ENCODE data around the gene ORAI2.
"Not testable (repeated sequence)": the region's sequence is repeated elsewhere in the genome, so short reads cannot be mapped to it uniquely, and the experiment has no call there.

ORAI2 gene

DNA sequence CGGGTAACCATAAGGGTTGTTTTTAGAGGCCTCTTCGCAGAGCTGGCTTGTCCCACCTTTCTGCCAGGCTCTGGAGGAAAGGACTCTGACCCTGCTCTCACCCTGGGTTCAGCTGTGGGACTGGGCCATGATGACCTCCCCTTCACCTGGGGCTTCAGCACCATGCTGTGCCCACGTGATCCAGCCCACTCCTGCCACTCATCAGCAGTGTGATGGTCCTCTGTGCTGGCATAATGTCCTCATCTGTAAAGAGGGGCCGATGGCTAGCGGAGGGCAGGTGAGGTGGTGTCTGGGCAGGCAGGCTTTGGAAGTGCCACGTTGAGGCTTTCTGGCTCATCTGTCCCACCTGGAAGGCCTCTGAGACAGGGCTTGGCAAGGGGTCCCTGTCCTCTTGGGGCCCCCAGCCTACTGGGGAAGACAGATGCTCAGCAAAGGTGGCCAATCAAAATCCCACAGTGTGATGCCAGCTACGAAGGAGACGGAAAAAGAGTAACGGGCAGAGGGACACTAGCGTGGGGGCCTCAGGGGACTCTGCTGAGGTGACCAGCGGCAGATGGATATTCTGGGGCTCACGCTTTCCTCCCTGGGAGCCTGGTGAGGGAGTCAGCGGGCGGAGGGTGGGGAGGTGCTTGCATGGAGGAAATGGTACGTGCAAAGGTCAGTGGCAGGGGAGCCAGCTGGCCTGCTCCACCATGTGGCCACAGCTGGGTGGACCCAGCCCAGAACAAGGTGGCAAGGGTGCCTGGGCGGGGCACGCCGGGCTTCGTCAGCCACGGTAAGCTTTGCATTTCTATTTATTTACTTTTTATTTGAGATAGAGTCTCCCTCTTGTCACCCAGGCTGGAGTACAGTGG lies 36.8 kb downstream of the ORAI2 start:
- no peak for DNase-seq

DNA sequence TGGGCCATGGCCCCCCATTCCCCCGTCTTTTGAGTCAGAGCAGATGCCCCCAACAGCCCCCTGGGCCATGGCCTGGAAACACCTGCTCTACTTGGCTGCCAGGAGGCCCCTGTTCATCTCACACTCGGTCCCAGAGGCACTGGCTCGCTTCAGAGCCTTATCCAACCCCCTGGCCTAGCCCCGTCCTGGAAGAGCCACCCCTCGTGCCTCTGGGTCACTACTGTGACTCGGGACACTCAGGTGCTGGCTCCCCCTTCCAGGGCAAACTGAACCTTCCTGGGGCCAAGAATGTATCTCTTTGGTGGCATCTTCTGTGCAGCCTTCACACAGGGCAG lies 38.4 kb downstream of the ORAI2 start:
- no peak for DNase-seq

DNA sequence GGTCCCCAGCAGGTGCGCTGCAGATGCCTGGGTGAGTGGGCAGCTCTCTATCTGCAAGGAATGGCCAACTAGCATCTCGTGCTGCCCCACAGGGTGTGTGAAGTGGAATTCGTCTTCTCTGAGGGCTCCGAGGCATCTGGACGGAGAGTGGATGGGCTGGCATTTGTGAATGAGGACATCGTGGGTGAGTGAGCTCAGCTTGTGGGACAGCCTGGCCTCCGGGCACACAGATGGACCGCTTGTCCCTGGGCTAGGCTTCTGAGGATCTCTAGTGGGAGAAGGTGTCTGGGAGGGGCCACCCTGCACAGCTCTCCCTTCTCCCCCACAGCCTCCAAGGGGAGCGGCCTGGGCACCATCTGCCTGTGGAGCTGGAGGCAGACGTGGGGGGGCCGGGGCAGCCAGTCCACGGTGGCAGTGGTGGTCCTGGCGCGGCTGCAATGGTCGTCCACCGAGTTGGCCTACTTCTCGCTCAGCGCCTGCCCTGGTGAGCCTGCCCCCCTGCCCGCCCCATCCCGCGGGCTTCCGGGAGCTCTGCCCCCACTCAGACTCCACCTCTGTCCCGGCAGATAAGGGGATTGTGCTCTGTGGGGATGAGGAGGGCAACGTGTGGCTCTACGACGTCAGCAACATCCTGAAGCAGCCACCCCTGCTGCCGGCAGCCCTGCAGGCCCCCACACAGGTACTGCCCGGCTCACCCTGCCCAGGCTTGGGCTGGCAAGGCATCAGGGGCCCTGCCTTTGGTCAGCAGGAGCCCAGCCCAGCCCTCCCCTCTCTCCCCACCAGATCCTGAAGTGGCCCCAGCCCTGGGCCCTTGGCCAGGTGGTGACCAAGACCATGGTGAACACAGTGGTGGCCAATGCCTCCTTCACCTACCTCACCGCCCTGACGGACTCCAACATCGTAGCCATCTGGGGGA lies 39.0 kb downstream of the ORAI2 start:
- no peak for DNase-seq

DNA sequence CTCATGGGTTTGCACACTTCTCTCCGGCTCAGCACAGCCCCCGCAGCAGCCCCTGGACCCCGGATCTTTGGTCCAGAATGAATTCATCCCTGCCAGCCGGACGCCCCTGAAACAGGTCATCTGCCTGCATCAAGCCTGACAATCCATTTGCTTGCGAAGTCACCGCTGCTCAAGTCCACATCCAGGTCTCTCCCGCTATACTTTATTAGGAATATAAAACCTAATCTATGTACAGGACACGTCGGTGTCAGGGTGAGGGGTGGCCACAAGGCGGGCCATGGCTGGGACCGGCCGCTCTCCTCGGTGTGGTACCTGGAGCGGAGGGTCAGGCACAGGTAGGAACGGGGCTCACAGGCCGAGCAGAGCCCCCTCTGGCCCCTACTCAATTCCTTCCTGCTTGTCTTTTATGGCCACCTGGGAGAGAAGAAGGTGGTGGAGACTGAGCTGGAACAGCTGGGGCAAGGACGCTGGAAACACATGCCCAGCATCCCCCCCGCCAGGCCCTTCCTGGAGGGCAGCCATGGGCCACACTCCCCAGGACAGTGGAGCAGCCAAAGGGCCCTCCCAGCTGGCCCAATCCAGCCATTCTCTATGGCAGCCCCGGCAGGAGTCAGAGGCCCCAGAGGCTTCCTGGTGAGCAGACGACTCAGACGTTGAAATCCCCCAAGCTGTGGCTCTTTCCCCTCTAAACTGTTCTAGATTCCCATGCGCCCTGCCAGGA lies 40.1 kb downstream of the ORAI2 start:
- DNase-seq: no peak

DNA sequence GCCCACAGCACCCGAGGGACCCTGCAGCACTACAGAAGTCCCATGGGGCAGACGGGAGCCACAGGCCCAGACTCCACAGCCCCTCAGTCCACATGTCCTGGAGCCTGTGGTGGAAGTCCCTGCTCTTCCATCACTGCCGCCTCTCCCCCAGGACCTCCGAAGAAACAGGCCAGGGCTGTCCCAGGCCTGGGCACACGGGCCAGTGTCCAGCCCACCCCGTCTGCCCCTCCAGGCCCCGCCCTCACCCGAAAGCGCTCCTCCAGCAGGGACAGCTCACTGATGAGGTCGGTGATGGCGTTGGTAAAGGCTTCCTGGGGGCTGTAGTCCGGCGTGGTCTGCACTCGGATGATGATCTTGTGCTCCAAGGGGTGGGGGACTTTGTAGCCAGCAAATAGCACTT lies 40.7 kb downstream of the ORAI2 start:
- not testable (repeated sequence) for DNase-seq

DNA sequence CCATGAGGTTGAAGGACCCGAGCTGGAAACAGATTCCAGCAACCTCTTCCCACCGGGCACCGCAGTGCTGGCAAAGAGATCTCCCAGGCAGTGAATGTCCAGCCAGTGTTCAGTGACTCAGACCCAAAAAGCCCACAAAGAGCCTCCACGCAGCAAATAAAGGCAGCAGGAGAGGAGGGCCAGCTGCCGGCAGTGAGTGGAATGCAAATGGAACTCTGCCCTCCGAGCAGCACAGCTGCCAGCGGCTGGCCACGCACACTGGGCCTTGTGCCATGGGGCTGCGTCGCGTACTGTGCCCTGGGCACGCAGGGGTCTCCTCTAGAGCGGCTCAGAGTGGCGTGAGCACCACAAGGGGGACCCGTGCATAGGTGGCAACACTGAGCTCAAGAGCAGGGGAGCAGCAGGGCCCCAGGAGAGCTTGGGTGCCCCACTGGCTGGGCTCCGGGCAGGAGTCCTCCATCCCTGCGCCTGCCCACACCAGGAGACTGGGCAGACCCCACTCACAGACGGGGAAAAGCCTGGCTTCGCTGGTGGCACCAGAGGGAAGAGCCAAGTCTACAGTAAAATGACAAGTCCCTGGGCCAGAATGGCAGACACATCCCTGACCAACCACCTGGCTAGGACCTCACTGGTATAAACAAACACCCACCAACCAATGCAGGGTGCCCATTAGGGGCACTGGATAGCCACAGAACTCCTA lies 41.5 kb downstream of the ORAI2 start:
- not testable (repeated sequence) for DNase-seq

DNA sequence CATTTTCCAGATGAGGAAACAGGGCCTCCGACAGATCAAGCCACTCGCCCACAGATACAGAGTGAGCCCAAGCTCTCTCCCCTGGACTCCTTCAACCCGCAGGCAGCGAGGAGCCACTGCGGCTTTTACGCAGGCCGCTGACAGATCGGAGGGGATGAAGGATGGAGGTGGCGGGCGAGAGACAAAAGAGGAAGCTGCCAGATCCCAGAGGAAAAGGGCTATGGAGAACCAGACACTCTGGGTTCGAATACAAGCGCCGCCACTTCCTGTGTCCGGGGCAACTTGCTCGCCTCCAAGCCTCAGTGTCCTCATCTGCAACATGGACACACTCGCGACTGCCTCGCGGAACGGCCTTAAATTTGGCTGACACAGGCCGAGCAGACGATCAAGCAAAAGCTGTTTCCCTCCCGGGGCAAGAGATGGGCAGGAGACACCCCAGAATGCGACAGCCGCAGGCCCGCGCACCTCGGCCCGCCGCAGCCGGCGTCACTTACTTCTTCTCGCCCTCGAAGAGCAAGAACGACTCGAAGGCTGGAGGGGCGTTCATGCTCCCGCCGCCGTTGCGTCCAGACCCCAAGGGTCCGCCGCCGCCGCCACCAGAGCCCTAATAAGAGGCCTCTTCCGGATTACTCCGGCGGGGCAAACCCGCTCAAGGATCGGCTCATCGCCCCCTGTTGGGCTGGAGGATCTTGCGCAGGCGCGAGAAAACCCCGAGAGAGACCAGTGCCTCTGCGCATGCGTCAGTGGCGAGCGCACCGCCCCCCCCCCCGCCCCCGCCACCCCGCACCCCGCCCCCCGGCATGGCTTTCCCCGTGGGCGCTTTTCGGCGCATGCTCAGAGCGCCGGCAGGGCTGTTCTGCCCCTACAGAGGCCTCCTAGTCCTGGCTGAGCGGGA lies 45.2 kb downstream of the ORAI2 start, which contains the start of gene POLR2J:
Gene POLR2J (minus strand): TSS at position 609 of the 895 bp plus-strand sequence. CDS start 62 bp downstream, at position 547.
- peak; percentile 44 to 92 (median 56) for DNase-seq

DNA sequence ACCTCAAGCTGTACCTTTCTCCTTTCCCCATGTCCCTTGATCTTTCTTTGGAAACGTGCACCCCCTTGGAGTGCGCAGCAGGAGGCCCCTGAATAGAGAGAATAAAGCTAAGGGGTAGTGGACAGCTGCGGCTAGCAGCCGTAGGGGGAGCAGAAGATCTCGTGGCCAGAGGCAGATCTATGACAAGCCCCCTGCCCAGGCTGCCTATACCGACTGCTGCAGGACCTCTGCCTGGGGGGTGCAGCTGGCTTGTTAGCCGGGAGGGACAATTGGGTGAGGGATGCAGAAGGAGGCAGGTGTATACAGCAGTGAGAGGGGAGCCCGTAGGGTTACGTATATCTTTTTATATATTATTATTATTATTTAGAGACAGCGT lies 45.8 kb downstream of the ORAI2 start:
- DNase-seq: not testable (repeated sequence)

DNA sequence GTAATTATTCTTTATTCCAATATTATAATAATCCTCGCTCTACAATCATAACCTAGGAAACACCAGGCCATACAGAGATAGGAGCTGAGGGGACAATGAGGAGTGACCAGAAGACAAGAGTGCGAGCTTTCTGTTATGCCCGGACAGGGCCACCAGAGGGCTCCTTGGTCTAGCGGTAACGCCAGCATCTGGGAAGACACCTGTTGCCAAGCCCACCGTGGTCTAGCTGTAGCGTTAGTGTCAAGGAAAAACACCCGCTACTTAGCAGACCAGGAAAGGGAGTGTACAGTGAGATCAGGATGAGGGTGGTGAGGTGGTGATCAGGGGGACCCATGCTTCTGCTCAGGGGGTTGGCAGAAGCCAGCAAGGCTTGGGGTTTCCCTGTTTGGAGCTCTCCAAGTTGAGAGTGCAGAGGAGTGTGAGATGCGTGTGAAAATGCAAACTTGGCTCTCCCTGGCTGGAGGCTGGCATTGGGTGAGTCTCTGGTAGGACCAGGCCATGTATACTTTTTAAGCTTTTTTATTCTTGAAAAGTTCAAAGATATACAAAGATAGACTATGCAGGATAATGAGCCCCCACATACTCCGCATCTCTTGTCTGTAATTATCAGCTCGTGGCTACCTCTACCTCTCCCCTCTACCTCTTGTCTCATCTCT lies 46.7 kb downstream of the ORAI2 start:
- DNase-seq: not testable (repeated sequence)

DNA sequence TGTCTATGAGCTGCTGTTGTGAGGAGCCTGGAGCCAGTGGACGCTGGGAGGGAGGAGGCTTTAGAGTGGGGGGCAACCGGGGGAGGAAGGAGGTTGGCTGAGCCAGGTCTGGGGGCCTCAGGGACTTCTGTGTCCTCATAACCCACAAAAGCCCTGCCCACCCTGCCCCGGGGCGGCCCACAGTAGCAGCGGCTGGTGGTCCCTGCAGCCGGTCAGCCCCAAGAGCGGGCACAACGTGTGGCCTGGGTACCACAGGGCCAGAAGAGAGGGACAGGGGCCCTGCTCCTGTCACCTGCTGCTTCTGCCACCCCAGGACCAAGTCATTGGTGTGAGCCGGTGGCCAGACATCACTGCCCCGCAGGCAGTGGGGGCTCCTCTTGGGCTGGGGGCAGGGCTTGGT lies 48.6 kb downstream of the ORAI2 start:
- DNase-seq: not testable (repeated sequence)

DNA sequence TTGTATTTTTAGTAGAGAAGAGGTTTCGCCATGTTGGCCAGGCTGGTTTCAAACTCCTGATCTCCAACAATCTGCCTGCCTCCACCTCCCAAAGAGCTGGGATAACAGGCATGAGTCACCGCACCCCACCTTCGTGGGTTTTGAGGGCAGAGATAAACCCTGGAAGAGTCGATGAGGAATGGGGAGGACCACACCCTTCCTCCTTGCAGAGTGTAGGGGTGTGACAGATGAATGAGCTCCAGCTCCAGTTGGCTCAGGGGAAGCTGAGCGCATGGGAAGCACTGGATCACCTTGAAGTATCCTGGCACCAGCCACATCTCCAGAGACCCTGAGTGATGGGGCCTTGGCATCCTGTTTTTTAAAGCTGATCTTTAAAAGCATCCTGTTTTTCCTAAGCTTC lies 50.9 kb downstream of the ORAI2 start:
- DNase-seq: not testable (repeated sequence)

DNA sequence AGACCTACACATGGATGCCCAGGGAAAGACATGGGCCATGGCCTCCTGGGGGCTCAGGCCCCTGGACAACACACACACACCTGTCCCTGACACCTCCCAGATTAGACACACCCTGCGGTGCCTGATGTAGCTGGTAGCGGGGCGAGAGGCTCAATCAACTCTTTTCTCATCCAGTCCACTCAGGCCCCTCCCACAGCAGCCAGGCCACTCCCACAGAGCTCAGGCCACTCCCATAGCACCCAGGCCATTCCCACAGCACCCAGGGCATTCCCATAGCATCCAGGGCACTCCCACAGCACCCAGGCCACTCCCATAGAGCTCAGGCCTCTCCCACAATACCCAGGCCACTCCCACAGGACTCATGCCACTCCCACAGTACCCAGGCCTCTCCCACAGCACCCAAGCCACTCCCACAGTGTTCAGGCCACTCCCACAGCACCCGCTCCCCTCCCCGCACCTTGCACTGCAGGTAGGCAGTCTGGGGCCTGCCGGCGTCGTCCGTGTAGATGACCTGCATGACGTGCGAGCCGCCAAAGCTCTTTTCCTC lies 57.2 kb downstream of the ORAI2 start:
- DNase-seq: not testable (repeated sequence)

DNA sequence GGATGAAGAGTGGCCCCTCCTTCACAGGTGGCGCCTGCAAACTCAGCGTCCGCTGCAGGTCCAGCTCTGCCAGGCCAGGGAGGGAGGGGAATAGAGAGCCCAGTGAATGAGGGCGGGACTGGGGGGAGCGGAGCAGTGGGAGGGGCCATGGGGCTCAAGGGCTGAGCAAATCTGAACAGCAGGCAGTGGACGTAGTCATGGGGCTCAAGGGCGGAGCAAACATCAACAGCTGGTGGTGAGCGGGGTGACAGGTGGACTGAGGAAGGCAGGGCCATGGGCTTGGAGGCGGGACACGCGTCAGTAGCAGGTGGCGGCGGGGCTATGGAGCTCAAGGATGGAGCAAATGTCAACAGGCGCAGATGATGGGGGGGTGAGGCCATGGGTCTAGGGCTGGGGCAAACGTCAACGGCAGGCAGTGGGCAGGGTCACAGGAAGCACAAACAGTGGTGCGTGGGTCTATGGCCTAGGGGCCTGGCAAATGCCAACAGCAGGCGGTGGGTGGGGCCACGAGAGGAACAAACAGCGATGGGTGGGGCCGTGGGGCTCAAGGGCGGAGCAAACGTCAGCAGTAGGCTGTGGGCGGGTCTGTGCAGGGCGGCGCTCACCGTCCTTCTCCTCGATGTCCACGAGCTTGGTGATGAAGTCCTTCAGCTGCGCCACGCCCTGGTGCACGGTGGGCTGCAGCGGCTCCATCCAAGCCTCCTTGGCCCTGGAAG lies 60.0 kb downstream of the ORAI2 start:
- not testable (repeated sequence) for DNase-seq

DNA sequence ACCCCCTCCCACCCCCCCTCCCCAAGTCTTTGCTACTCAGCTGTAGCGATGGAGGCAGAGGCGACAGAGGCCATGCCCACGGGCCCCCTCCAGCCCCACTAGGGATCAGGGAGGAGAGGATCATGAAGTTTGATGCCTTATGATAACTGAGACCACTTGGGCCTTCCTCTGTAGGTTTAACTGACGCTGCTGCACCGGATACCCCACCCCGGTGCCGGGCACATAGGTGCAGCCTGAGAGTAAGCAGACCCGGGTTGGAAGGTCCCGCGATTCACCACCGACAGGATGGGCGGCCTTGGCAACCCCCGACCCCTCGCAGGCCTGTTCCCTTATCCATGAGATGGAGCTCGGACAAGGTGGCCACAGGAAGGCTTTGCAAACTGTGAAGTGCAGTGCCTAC lies 60.7 kb downstream of the ORAI2 start:
- DNase-seq: not testable (repeated sequence)

DNA sequence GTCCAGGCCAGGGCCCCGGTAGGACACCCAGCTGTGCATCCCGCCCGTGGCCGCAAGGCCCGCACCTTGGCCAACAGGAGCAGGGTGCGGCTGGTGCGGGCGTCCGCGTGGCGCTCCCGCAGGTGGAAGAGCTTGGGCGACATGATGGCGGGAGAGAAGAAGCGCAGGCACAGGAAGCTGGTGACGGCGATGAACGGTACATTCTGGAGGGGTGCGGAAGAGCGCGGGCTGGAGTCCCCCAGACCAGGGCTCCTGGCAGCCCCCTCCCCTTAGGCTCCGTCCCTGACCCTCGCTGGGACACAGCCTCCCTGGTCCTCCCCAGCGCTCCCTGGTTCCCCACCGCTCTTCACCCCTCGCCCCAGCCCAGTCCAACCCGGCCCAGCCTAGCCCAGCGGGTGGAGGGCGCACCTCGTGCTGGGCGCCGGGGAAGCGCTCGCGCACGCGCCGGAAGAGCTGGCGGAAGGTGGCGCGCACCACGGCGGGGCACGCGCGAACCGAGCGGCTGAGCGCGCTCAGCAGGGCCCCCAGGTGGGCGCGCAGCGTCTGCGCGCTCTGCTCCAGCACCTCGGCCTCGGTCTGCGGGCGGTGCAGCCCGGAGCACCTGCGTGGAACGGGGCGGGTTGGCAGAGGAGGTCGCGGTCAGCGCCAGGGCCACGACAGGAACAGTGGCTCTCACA lies 61.2 kb downstream of the ORAI2 start:
- not testable (repeated sequence) for DNase-seq

DNA sequence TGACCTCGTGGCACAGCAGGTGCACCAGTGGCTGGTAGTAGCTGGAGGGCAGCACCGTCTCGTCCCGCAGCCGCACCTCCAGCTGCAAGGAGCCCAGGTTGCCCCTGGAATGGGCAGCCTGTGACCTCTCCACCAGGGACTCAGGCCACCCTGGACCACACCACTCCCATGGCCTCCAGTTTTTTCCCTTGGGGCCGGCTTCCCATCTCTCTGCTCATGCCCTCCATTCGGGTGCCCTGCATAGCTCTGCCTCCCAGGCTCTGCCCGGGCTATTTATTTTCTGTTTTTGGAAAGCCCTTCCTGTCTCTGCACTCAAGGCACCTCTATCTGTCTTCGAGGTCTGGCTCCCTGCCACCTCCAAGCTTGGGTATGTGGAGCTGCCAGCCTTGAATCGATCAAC lies 63.5 kb downstream of the ORAI2 start:
- DNase-seq: not testable (repeated sequence)

DNA sequence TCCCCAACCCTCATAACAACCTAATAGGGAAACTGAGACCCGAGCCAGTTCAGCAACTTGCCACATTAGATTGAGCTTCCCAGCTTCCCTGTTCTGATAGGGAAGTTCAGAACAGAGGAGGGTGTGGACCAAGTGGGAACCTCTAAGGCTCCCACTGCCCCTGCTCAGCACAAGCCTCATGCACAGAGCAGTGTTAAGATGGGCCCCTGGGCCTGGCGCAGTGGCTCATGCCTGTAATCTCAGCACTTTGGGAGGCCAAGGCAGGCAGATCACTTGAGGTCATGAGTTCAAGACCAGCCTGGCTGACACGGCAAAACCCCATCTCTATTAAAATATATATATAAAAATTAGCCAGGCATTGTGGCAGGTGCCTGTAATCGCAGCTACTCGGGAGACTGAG lies 63.9 kb downstream of the ORAI2 start:
- not testable (repeated sequence) for DNase-seq

DNA sequence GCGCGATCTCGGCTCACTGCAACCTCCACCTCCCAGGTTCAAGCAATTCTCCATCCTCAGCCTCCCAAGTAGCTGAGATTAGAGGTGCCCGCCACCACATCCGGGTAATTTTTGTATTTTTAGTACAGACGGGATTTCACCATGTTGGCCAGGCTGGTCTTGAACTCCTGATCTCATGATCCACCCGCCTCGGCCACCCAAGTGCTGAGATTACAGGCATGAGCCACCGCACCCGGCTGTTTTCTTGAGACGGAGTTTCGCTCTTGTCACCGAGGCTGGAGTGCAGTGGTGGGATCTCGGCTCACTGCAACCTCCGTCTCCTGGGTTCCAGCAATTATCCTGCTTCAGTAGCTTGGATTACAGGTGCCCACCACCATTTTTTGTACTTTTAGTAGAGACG lies 64.9 kb downstream of the ORAI2 start:
- not testable (repeated sequence) for DNase-seq

DNA sequence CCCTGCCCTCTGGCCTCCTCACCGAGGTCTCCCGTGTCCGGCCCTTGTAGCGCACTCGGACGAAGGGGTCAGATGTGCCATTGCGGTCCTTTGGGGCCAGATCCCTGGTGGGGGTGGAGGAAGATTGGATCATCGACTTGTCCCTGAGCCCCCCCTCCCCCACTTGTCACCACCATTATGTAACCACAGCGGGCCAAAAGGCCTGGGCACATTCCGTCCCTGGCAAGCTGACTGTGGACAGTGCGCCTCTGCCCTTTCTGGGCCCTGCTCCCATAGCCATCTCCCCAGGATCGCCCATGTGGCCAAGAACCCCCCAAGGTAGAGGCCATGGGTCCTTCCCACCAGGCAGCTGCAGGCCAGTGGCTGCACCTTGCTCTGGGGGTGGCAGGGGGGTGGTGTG lies 69.8 kb downstream of the ORAI2 start:
- DNase-seq: not testable (repeated sequence)
